NT2/D1 (cell line): Measurements from ENCODE around the gene RIOK3.

Experiments used
- YY1 ChIP-seq: IDR thresholded peaks from 2 replicates; pipeline ENCODE4 v1.6.1; 2011; ENCODE audit not compliant: insufficient read length, insufficient read depth
- ZNF274 ChIP-seq: IDR thresholded peaks from 2 replicates; pipeline ENCODE4 v1.6.1; 2011; ENCODE audit warnings: mild to moderate bottlenecking, low read depth, low read length

GRCh38 chr18:23471486-23471885 is 18.4 kb downstream of the RIOK3 start:
- TF ChIP-seq YY1 (no peak), ZNF274 (no peak)
